ENCODE data around the gene TMEM134.
A peak's percentile ranks its signal among the peaks of the same experiment; 100 is the strongest.
"Not testable (repeated sequence)": the region's sequence is repeated elsewhere in the genome, so short reads cannot be mapped to it uniquely, and the experiment has no call there.

TMEM134 gene

DNA sequence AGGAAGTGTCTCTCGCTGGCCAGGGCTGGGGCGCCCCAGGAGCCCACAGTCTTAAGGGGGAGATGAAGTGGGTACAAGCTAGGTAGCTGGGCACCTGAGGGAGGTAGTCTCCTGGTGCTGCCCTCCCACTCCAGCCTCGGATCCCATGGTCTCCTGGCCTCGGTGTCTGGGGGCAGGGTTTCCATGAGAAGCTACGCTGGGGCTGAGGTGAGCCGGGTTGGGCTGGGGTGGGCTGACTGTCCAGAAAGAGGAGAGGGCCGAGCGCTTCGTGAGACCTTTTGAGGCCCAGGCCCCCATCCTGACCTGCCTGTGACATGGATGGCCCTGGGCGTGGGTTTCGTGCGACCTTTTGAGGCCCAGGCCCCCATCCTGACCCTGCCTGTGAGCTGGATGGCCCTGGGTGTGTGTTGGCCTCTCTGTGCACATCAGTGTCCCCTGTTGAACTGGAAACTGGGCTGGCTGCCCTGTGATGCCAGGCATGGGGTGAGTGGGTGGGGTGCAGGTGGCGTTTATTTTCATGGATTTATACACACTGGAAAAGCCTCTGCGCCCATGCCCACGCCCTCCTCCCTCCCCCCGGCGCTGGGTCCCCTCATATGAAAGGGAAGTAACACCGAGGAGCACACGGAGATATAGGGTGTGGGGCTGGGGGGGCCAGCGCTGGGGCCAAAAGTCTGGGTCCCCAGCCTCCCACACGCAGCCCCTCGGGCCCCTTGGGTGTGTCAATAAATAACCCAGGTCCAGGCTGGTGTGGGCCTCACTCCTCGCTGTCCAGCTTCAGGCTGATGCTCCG is 22.4 kb upstream of the TMEM134 start:
- TF ChIP-seq, protein P1, sequence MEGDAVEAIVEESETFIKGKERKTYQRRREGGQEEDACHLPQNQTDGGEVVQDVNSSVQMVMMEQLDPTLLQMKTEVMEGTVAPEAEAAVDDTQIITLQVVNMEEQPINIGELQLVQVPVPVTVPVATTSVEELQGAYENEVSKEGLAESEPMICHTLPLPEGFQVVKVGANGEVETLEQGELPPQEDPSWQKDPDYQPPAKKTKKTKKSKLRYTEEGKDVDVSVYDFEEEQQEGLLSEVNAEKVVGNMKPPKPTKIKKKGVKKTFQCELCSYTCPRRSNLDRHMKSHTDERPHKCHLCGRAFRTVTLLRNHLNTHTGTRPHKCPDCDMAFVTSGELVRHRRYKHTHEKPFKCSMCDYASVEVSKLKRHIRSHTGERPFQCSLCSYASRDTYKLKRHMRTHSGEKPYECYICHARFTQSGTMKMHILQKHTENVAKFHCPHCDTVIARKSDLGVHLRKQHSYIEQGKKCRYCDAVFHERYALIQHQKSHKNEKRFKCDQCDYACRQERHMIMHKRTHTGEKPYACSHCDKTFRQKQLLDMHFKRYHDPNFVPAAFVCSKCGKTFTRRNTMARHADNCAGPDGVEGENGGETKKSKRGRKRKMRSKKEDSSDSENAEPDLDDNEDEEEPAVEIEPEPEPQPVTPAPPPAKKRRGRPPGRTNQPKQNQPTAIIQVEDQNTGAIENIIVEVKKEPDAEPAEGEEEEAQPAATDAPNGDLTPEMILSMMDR (IDR thresholded peaks at IDR 0.05; ENCODE audit: extremely low read depth, insufficient read depth, missing control alignments), result no peak
- in situ Hi-C loops (cut with MboI; ENCODE audit: low pct_unique_long_range_greater_than_20kb, low sequenced_read_pairs, unreplicated experiment), result no loop called here
- DNase-seq (ENCODE audit: low spot score), result no peak

DNA sequence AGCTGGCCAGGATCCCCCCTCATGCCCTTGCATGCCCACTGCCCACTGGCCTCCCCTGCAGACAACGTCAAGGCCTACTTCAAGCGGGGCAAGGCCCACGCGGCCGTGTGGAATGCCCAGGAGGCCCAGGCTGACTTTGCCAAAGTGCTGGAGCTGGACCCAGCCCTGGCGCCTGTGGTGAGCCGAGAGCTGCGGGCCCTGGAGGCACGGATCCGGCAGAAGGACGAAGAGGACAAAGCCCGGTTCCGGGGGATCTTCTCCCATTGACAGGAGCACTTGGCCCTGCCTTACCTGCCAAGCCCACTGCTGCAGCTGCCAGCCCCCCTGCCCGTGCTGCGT is 21.6 kb upstream of the TMEM134 start:
- TF ChIP-seq, protein P1 (IDR thresholded peaks at IDR 0.05; ENCODE audit: extremely low read depth, insufficient read depth, missing control alignments), result no peak

DNA sequence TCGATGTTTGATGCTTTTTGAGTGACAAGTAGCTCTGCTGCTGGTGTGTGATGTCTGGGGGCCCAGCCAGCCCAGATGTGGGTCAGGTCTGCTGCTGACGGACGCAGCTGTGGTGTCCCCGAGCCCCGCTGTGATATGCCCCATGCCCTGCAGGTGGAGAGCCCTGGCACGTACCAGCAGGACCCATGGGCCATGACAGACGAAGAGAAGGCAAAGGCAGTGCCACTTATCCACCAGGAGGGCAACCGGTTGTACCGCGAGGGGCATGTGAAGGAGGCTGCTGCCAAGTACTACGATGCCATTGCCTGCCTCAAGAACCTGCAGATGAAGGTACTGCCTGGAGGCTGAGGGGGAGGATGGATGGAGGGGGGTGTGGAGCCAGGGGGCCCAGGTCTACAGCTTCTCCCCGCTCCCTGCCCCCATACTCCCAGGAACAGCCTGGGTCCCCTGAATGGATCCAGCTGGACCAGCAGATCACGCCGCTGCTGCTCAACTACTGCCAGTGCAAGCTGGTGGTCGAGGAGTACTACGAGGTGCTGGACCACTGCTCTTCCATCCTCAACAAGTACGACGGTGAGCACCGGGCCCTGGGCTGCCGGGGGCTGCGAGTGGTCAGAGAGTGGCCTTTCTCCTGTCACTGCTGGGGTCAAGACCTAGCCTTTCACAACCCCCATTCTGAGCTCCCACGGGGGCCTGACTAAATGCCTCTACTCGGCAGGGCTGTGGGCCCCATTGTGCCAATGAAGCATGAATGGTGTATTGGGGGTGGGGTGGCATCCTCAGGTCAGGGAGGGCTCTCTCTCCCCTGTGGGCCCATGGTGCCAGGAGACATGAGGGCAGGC is 21.1 kb upstream of the TMEM134 start:
- TF ChIP-seq, protein P1 (IDR thresholded peaks at IDR 0.05; ENCODE audit: extremely low read depth, insufficient read depth, missing control alignments), result no peak
- DNase-seq (ENCODE audit: low spot score), result no peak
- in situ Hi-C loops (cut with MboI; ENCODE audit: low pct_unique_long_range_greater_than_20kb, low sequenced_read_pairs, unreplicated experiment), result no loop called here

More for the DNA sequence above, 21.6 kb upstream of the TMEM134 start:
- in situ Hi-C loops (cut with MboI; ENCODE audit: low pct_unique_long_range_greater_than_20kb, low sequenced_read_pairs, unreplicated experiment), result no loop called here
- no peak for DNase-seq (ENCODE audit: low spot score)

DNA sequence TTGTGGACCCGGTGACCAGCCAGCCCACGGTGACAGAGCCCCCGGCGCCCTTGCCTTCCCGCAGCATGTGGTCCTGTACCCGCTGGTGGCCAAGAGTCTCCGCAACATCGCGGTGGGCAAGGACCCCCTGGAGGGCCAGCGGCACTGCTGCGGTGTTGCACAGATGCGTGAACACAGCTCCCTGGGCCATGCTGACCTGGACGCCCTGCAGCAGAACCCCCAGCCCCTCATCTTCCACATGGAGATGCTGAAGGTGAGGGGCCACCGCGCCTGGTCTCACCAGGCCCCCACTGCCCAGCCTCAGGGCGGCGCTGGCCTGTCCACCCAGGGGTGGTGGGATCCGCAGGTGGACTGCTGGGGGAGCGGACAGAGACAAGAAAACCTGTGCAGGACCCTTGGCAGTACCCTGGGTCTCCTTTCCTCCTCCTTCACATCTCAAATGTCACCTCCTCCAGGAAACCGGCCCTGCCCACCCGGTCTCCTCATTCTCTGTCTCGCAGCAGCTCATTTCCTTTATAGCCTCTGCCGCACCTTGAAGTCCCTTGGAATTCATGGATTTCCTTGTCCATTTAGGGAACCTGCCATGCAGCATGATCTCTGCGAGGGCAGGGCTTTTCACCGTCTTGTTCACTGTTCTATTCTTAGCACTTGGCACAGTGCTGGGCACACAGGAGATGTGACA is 20.3 kb upstream of the TMEM134 start:
- in situ Hi-C loops (cut with MboI; ENCODE audit: low pct_unique_long_range_greater_than_20kb, low sequenced_read_pairs, unreplicated experiment), result no loop called here
- TF ChIP-seq, protein P1 (IDR thresholded peaks at IDR 0.05; ENCODE audit: extremely low read depth, insufficient read depth, missing control alignments), result no peak

DNA sequence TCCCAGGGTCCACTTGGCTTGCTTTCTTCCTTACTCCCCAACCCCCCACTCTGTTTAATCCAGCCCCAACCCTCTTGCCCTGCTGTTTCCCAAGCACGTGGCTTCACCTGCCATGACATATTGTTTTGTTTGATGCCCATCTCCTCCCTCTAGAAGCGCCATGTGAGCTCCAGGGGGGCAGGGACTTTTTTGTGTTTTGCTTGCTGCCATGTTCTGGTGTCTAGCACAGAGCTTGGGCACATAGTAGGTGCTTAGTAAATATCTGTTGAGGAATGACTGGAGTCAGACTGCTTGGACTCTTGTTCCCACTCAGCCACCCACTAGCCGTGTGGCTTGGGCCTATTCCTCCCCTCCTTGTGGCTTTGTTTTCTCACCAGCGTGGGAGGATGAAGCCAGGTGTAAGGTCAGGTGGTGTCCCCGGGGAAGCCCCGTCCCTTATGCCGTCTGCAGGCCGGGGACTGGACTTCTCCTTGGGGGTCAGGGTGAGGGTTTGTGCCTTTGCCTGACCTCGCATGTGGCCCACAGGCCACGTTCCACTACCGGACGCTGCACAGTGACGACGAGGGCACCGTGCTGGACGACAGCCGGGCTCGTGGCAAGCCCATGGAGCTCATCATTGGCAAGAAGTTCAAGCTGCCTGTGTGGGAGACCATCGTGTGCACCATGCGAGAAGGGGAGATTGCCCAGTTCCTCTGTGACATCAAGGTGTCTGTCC is 17.6 kb upstream of the TMEM134 start:
- peak; percentile 81 for DNase-seq (ENCODE audit: low spot score)
- TF ChIP-seq, protein P1 (IDR thresholded peaks at IDR 0.05; ENCODE audit: extremely low read depth, insufficient read depth, missing control alignments), result no peak
- in situ Hi-C loops (cut with MboI; ENCODE audit: low pct_unique_long_range_greater_than_20kb, low sequenced_read_pairs, unreplicated experiment), result no loop called here

More for the DNA sequence above, 20.3 kb upstream of the TMEM134 start:
- no peak for DNase-seq (ENCODE audit: low spot score)

DNA sequence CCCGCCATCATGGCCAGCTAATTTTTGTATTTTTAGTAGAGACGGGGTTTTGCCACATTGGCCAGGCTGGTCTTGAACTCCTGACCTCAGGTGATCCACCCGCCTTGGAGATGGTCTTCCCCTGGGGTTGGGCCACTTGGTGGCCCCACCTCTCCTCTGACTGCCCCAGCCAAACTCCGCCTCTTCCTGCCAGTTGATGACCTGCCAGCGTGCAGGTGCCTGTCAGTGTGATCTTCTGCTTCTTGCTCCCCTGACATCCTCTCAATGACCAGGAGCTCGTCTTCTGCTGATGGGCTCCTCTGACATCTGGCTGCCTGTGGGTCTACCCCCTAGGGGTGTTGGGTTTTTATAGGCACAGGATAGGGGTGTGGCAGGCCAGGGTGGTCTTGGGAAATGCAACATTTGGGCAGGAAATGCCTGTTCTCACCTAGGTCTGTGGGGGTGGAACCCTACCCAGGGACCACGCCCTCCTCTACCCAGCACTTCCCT is 16.9 kb upstream of the TMEM134 start:
- DNase-seq (ENCODE audit: low spot score), result peak; percentile 76
- in situ Hi-C loops (cut with MboI; ENCODE audit: low pct_unique_long_range_greater_than_20kb, low sequenced_read_pairs, unreplicated experiment), result not testable (repeated sequence)
